Activated effector memory CD4-positive, alpha-beta T cell treated with anti-CD3 and anti-CD28 coated beads, Interleukin-2, amount 50 U/mL, for 16 hours (primary cell): Measurements from ENCODE around the gene BABAM1.

Experiments used
- DNase-seq: peaks from one replicate; pipeline ENCODE4 v3.0.0-alpha.2; 2020

Gene BABAM1

DNA sequence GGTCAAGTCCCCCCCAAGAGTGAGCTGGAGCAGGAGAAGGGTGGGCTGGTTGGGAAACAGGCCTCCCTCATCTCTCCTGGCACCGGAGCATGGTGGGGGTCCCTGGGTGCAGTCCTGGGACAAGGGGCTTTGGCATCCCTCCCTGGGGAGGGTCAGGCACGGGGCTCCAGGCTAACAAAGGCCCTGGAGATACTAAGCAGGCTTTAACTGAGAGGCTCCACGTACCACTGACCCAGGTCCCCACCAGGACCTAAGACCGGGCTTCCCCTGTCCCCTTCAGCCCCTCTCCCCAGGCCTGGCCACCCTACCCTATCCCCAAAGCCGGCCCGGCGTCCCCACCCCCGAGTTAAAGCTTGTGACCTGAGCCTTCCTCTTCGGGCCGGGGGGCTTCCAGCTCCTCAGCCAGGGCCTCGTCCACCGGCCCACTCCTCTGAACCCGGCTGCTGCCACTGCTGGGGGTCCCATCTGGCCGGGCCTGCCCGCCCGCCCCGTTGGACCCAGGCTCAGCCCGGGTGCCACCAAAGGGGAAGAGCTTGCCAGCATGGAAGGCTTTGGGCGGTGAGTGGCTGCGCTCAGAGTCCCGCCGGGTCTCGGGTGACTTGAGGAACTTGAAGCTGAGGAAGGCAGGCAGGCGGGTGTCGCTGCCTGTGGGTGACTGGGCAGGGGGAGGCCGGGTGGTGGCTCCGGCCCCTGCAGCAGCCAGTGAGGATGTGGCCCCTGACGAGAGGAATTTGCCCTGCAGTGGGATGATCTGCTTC is 57.3 kb downstream of the BABAM1 start:
- no peak for DNase-seq

DNA sequence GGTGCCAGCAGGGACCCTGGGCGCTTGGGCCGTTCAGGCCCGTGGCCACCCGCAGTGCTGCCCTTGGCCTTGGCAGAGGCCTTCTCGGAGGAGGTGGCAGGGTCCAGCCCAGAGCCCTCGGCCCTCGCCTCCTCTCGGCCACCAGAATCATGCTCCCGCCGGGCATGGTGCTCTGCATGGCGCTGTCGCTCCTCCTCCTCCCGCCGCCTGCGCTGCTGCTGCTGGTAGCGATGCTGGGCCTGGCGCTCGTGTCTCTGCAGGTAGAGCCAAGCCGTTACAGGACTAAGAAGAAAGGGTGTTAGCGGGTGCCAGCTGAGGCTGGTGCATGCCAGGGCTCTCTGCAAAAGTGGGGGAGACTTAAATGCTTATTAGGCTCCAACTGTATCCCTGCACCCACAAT is 57.9 kb downstream of the BABAM1 start:
- no peak for DNase-seq

DNA sequence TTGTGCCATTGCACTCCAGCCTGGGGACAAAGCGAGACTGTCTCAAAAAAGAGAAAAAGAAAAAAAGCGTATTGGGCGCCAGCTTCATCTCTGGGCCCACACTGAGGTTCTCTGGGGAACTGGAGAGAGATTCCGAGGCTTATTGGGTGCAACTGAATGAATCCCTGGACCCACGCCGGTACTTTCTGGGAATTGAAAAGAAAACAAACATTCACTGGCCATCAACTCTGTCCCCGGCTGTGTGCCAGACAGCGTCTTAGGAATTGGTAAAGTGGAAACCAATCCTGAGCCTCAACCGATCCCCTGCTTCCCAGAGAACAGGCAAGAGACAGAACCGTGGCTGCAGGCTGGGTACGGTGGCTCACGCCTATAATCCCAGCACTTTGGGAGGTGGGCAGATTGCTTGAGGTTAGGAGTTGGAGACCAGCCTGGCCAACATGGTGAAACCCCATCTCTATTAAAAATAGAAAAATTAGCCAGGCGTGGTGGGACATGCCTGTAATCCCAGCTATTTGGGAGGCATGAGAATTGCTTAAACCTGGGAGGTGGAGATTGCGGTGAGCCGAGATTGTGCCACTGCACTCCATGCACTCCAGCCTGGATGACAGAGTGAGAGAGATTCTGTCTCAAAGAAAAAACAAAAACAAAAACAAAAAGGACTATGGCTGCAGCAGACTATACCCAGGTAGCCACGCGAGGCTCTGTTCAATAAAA is 58.8 kb downstream of the BABAM1 start:
- DNase-seq = no peak

DNA sequence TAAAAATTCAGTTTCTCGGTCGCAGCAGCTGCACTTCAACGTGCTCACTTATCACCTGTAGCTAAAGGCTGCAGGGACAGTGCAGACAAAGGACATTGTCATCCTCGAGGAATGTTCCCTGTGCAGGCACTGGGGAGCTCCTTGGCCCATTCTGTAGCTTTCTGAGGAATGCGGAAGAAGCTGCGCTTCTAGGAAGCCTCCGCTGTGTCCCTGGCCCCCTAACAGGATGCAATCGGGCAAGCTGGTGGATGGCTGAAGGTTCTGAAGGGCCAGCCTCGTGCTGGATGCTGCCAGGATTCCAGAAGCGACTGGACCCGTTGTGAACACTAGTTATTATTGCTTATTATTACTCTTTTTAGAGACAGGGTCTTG is 59.3 kb downstream of the BABAM1 start:
- DNase-seq = no peak

DNA sequence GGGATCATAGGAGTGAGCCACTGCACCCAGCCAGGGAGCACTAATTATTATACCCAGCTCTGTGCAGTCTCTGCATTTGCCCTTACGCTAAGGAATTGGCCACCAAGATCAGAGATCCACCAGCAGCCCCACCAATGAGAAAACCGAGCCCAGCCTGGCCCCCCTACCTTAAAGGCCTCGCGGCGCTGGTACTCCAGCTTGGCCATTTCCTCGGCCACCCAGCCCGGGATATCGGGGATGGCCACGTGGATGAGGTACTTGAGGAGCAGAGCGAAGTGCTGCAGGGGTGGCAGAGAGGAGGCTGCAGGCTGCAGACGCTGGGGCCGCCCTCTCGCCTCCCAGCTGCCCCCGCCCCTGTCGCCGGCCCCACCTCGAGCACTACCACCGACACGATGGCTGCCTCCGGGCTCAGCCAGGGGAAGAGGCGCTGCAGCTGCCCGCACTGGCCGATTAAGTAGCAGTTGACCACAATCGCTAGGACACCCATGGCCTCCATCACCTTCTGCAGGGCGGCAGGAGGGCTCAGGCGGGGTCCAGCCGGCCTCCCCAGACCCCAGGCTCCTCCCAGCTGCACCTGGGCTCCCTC is 59.9 kb downstream of the BABAM1 start:
- DNase-seq = no peak

DNA sequence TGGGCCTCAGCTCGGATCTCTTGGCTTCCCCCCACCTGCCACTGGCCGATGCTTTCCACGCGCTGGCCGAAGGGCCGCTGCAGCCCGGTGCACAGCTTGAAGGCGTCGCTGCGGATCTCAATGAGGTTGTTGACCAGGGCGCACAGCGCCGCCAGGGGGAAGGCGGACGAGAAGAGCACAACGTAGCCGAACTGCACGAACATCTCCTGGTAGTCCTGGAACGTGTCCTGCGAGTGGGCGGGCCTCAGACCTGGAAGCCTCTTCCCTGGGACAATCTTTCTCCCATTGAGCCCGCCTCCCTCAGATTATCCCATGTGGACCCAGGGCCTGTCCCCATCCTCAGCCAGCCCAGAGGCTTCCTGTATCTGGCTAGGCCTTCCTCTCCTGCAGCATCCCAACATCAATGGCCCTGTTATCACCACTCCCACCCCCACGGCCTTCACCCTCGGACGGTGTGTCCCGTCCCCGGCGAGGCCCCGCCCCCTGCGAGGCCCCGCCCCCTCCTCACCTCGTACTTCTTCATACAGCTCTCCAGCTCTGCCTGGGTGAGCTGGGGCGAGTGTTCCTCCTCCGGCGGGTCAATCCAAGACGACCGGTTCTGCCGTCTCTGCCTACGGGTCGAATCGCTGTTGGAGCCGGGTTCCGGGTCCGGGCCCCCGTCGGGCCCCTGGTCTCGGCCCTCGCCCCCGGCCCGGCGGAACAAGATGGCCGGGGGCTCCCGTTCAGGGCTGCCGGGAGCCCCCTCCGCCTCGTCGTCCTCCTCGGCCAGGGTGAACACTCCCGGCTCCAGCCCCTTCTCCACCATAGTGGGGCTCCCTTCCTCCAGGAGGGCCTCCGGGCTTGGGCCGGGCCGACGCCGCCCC is 60.6 kb downstream of the BABAM1 start:
- DNase-seq = peak; percentile 82
